HG03558 (cell line): Measurements from ENCODE around the gene GTF2E1.
"Not testable (repeated sequence)": the region's sequence is repeated elsewhere in the genome, so short reads cannot be mapped to it uniquely, and the experiment has no call there.

ENCODE experiments used
- ATAC-seq: cut with Tn5 transposase; IDR thresholded peaks from one replicate; pipeline ENCODE4 v1.9.1; 2021; ENCODE audit warnings: moderate number of reproducible peaks; ENCODE audit not compliant: unreplicated experiment; ENCODE audit errors: extremely low read depth

Gene GTF2E1

GRCh38 chr3:120742198-120742848 lies at the start of gene GTF2E1, which contains the start of gene RABL3:
GTF2E1 (plus strand) TSS chr3:120742744; CDS start chr3:120750553, 7,809 bp downstream.
RABL3 (minus strand) TSS chr3:120742516; CDS start chr3:120742507, 9 bp downstream.
- ATAC-seq = peak; percentile 99

- no peak for ATAC-seq
Observed at GRCh38 chr3:120693439-120694171, 48.9 kb upstream of the GTF2E1 start.

GRCh38 chr3:120699333-120699732 lies 43.2 kb upstream of the GTF2E1 start:
- no peak for ATAC-seq

- no peak for ATAC-seq
Observed at GRCh38 chr3:120705884-120706582, 36.5 kb upstream of the GTF2E1 start.

GRCh38 chr3:120706950-120707349 lies 35.6 kb upstream of the GTF2E1 start:
- no peak for ATAC-seq

- ATAC-seq = no peak
Observed at GRCh38 chr3:120708408-120708807, 34.1 kb upstream of the GTF2E1 start.

- no peak for ATAC-seq
Observed at GRCh38 chr3:120710369-120710768, 32.2 kb upstream of the GTF2E1 start.

GRCh38 chr3:120713262-120713661 lies 29.3 kb upstream of the GTF2E1 start:
- no peak for ATAC-seq

- ATAC-seq = not testable (repeated sequence)
Observed at GRCh38 chr3:120719167-120719834, 23.2 kb upstream of the GTF2E1 start.

GRCh38 chr3:120726791-120727190 lies 15.8 kb upstream of the GTF2E1 start:
- no peak for ATAC-seq

- no peak for ATAC-seq
Observed at GRCh38 chr3:120730576-120731542, 11.7 kb upstream of the GTF2E1 start.

- not testable (repeated sequence) for ATAC-seq
Observed at GRCh38 chr3:120738006-120738405, 4.5 kb upstream of the GTF2E1 start.

GRCh38 chr3:120741320-120741719 lies 1.2 kb upstream of the GTF2E1 start:
- no peak for ATAC-seq

GRCh38 chr3:120741837-120742197 lies 727 bp upstream of the GTF2E1 start:
- peak; percentile 3 for ATAC-seq

GRCh38 chr3:120742849-120743365 lies 363 bp downstream of the GTF2E1 start:
- ATAC-seq = peak; percentile 1

- ATAC-seq = no peak
Observed at GRCh38 chr3:120743556-120744195, 1.1 kb downstream of the GTF2E1 start.

- ATAC-seq = no peak
Observed at GRCh38 chr3:120745466-120745865, 2.9 kb downstream of the GTF2E1 start.

GRCh38 chr3:120749843-120750242 lies 7.3 kb downstream of the GTF2E1 start:
- no peak for ATAC-seq

- ATAC-seq = no peak
Observed at GRCh38 chr3:120752230-120752629, 9.7 kb downstream of the GTF2E1 start.
